Hypothalamus (tissue), 51 donors: ENCODE measurements around the gene STIM1.

Experiments
- DNase-seq, 51 donors: peaks; one replicate each; lab custom pipeline; 2025; lab: John Stamatoyannopoulos, UW

The STIM1 gene

GRCh38 chr11:3939651-3940190, 84.3 kb downstream of the STIM1 start:
- DNase-seq, result peak in 1 of 51 donors; percentile 10

- no peak for DNase-seq
These were observed 86.9 kb downstream of the STIM1 start for GRCh38 chr11:3942160-3942955.

DNA sequence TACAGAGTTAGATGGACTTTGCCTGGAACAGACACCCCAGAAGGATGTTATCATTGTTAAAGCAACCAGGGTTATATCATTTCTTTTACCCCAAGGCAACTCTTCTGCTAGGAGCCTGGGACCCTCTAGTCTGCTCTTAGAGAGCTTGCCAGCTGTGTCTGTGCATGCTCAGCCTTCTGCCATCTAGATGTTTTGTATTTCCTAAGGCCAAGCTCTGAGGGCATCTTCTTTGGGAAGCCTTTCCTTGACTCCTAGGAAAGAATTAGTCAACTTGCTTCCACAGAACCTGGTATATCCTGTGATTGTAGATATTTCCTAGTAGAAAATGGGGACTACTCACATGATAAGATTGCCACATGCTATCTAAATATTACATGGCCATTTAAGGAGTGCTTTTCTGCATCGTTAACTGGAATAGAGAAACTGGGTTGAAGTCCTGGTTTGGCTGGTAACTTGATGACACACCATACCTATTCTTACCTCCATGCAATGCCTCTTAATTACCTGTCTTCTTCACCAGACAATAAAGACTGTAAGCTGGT, 87.6 kb downstream of the STIM1 start:
- DNase-seq, result no peak

DNA sequence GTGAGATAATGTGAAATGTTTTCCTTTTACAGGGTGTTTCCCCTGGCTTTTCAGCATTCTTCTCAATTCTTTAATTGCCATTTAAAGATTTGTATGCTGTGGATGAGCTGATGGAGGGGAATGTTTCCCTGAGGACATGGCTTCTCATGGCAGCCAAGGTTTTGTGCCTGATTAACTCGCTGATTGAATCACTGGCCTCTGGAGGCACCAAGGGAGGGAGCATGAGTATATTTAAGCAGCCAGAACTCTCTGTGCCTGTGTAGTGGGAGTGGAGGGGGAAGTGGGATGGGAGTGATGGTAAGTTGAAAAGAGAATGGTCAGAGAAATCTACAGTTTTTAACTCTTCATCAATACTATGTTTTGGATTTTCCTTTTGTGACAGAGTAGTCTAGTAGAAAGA, 88.7 kb downstream of the STIM1 start:
- peak in 7 of 51 donors; percentile 2 to 49 (median 17) for DNase-seq

DNA sequence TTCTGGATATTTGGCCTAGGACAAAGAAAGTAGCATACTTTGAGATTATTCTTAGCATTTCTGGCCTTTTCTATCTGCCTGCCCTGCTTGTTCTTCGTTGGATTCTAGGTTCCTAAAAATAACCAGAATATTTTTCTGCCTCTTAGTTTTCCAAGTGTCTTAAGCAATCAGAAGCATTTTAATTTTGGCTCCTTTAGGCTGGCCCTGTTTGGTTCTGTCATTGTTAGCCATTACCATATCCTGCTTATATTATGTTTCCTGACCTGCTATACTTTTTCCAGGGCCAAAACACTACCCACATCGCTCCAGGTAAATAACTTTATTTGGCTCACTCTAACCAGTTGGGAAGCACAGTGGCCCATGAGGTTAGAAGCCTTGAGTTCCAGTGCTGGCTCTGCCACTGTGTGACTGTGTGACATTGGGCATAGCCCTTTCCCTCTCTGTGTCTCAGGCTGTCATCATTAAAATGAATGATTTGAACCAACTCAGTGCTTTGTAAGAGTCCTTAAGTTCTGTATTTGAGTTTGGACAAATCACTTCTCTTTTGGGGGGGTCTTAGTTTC, 91.1 kb downstream of the STIM1 start:
- no peak for DNase-seq

GRCh38 chr11:3947061-3947460, 91.6 kb downstream of the STIM1 start:
- DNase-seq, result peak in 1 of 51 donors; percentile 2

GRCh38 chr11:3949125-3949524, 93.7 kb downstream of the STIM1 start:
- no peak for DNase-seq

DNA sequence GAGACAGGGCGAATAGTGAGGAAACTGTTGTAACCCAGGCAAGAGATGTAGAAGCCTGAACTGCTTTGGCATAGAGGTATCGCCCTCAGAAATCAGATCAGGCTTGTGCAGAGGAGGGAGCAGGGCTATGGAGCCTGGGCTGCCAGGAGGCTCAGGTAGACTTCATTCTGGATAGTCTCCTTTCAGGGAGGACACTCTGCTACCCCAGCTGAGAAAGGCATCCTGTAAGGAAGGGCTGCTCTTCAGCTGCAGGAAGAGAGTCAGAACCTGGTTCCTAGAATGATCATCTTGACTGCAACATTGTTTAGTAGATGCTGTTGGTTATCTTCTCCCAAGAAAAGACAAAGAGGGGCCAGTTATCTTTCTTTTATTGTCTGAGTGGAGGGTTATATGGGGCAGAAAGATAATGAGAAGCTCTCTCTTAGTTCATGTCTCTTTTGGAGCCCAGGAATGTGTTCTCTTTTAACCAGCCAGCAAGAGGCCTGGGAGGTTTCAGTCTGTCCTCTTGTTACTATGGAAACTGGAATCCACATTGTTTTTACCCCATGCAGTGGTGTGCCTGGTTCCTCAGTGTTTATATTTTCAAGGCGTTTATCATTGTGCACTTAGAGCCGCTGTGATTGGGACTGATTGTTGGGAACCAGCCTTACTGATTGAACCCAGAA, 95.7 kb downstream of the STIM1 start:
- no peak for DNase-seq

GRCh38 chr11:3952715-3953114, 97.3 kb downstream of the STIM1 start:
- DNase-seq, result no peak

- DNase-seq, result no peak
These were observed 97.9 kb downstream of the STIM1 start for GRCh38 chr11:3953327-3953726.

GRCh38 chr11:3954448-3955298, 99.2 kb downstream of the STIM1 start:
- DNase-seq, result no peak

- no peak for DNase-seq
These were observed 99.8 kb downstream of the STIM1 start for GRCh38 chr11:3955299-3955665.

GRCh38 chr11:3956038-3956437, 100.6 kb downstream of the STIM1 start:
- DNase-seq, result no peak

DNA sequence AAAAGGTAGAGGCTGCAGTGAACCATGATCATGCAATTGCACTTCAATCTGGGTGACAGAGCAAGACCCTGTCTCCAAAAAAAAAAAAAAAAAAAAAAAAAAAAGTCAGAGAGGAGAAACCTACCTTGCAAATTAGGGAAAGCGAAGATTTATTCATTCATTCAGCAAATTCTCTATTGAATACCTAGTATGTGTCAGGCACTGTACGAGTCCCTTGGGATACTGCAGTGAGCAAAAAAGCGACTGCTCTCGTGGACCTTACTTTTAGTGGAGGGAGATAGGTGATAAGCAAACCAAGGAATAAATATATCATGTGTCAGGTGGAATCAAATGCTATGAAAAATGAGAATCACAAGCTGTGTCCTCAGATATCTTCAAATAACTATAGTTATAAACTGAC, 101.3 kb downstream of the STIM1 start:
- no peak for DNase-seq

- DNase-seq, result no peak
These were observed 102.0 kb downstream of the STIM1 start for GRCh38 chr11:3957437-3957836.

GRCh38 chr11:3958281-3958680, 102.8 kb downstream of the STIM1 start:
- no peak for DNase-seq

DNA sequence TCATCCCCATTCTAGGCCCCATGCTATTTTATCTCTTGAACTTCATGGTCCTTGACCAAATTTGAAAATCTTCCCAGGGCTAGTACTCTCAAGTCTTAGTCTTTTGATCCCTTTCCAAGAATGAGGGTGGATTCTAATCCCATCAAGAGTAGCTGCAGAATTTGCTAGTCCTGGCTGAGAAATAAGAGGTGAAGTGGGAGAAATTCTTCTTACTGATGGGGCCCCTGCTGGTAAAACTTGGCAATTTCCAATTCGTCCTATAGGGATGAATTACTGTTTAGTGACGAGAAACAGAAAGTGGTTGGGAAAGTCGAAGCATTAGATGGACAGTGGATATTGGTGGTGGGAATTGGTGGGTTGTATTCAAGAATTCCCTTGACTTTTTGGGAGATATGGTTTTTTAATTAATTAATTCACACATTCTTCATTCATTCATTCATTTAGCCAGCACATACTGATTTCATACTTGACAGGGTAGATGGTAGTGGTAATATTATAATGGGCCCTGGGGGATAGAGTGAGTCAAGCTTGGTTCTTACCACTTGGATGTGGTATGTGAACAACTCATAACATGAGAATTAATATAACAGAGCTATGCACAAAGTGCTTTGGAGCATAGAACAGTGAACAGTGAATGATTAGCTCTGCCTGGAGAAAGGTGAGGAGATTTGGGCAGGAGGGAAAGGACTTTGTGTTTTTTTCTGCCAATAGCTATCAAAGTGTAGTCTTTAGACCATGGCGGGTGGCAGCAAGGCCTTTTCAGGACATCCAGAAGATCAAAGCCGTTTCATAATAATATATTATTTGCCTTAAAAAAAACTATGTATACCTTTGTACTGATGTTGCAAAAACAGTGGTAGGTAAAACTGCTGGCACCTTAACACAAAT, 103.8 kb downstream of the STIM1 start:
- DNase-seq, result no peak

DNA sequence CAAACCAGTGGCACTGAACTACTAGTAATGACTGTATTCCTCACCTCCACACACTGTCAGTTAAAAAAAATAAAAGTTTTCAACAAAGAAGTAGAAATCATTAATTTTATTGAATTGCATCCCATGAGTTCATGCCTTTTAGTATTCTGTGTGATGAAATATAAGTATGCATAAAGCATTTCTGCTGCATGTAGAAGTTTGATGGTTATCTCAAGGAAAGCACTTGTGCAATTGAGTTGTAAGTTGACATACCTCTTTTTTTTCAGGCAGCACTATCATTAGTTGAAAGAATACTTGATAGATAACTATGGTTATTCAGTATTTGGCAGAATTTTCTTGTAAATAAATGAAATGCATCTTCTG, 104.4 kb downstream of the STIM1 start:
- DNase-seq, result no peak

GRCh38 chr11:3962406-3962840, 107.0 kb downstream of the STIM1 start:
- DNase-seq, result no peak

DNA sequence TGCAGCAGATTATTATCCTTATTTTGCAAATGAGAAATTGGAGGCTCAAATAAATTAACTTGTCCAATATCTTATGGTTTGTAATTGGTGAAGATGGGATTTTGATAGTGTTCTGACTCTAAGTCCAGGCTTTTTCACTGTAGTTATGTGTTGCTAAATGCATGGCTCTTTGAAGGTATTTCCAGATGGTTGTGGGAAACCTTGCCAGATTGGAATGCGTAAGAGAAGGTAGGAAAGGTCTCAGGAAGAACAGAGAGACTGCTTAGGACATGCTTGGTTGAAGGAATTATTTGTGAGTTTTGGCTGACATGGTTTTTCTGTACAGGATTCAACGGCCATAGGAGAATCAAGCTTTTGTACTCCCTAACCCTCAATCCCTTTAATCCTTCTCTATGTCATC, 108.6 kb downstream of the STIM1 start:
- no peak for DNase-seq
